ENCODE measurements around the gene GATA1. TPM values are rescaled to one million over a fixed set of nuclear protein-coding genes. Genes with fewer than 3 reads are reported as not detected.

Gene GATA1
- total RNA-seq, 2 donors from 2014 or later, result not detected

DNA sequence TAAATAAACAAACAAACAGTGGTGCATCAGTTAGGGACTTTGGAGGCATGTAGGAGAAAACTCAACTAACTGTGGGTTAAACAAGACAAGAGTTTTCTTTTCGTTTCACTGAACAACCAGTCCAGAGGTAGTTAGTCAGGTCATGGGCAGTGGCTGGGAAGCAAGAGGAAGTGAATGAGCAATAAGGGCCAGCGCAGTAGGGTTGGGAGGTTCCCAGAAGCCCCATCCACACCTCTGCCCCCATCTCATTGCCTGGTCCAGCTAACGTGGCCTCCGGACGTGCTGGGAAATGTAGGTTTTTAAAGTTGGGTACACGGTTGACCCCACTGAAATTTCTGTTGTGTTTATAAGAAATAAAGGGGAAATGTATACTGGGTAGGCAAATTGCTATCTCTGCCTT, 16.1 kb upstream of the GATA1 start:
- no peak overlapping the region for H3K27ac Mint-ChIP-seq
- H3K4me1 Mint-ChIP-seq, result no peaks in the 10 kb centered on the region
- H3K36me3 Mint-ChIP-seq (ENCODE audit: low read depth), result no peaks in the 10 kb centered on the region
- no peaks in the 10 kb centered on the region for H3K9me3 Mint-ChIP-seq
- ATAC-seq (replicated peaks), result no peak
- no peak overlapping the region for H3K4me3 Mint-ChIP-seq
- no peaks in the 10 kb centered on the region for H3K27me3 Mint-ChIP-seq

GRCh38 chrX:48772602-48773001, 13.8 kb upstream of the GATA1 start:
- H3K4me1 Mint-ChIP-seq, result no peaks in the 10 kb centered on the region
- no peak for ATAC-seq (replicated peaks)
- no peaks in the 10 kb centered on the region for H3K36me3 Mint-ChIP-seq (ENCODE audit: low read depth)
- no peak overlapping the region for H3K27ac Mint-ChIP-seq
- H3K27me3 Mint-ChIP-seq, result peaks cover 4% of the 10 kb centered on the region
- no peak overlapping the region for H3K4me3 Mint-ChIP-seq
- H3K9me3 Mint-ChIP-seq, result no peaks in the 10 kb centered on the region

GRCh38 chrX:48776818-48777439, 9.5 kb upstream of the GATA1 start:
- no peak for ATAC-seq (replicated peaks)
- Mint-ChIP-seq H3K4me1 (no peaks in the 10 kb centered on the region), H3K36me3 (ENCODE audit: low read depth) (no peaks in the 10 kb centered on the region), H3K27me3 (peaks cover 4% of the 10 kb centered on the region), H3K27ac (no peak overlapping the region), H3K9me3 (no peaks in the 10 kb centered on the region), H3K4me3 (no peak overlapping the region)

DNA sequence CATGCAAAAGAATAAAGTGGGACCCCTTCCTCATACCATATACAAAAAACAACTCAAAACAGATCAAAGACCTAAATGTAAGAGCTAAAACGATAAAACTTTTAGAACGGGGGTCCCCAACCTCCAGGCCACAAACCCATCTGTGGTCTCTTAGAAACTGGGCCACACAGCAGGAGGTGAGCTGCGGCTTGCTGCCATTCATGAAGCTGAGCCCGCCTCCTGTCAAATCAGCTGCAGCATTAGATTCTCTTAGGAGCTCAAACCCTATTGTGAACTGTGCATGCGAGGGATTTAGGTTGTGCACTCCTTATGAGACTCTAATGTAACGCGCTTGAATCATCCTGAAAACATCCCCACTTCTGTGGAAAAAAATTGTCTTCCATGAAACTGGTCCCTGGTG, 7.0 kb upstream of the GATA1 start:
- Mint-ChIP-seq H3K9me3 (no peaks in the 10 kb centered on the region), H3K4me1 (no peaks in the 10 kb centered on the region), H3K27me3 (peaks cover 4% of the 10 kb centered on the region), H3K4me3 (no peak overlapping the region), H3K27ac (no peak overlapping the region), H3K36me3 (ENCODE audit: low read depth) (no peaks in the 10 kb centered on the region)
- ATAC-seq (replicated peaks), result no peak

DNA sequence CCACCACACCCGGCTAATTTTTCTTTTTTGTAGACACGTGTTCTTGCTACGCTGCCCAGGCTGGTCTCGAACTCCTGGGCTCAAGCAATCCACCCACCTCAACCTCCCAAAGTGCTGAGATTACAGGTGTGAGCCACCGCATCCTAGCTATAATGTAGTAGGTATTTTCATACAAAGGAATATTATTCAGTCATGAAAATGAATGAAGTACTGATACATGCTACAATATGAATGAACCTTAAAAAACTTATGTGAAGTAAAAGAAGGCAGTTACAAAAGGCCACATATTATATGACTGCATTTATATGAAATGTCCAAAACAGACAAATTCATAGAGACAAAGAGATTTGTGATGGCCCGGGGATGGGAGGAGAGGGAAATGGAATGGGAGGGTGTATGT, 4.7 kb upstream of the GATA1 start:
- no peaks in the 10 kb centered on the region for H3K36me3 Mint-ChIP-seq (ENCODE audit: low read depth)

GRCh38 chrX:48782216-48782615, 4.2 kb upstream of the GATA1 start:
- Mint-ChIP-seq H3K27me3 (peaks cover 9% of the 10 kb centered on the region), H3K27ac (no peak overlapping the region), H3K4me1 (no peaks in the 10 kb centered on the region), H3K4me3 (no peak overlapping the region), H3K36me3 (ENCODE audit: low read depth) (no peaks in the 10 kb centered on the region), H3K9me3 (no peaks in the 10 kb centered on the region)
- ATAC-seq (replicated peaks), result no peak

More for the DNA sequence above, 4.7 kb upstream of the GATA1 start:
- Mint-ChIP-seq H3K4me3 (no peak overlapping the region), H3K9me3 (no peaks in the 10 kb centered on the region), H3K4me1 (no peaks in the 10 kb centered on the region), H3K27ac (no peak overlapping the region), H3K27me3 (peaks cover 4% of the 10 kb centered on the region)
- ATAC-seq (replicated peaks), result no peak

- Mint-ChIP-seq H3K27me3 (peaks cover 7% of the 10 kb centered on the region), H3K4me3 (no peak overlapping the region), H3K9me3 (no peaks in the 10 kb centered on the region), H3K27ac (no peak overlapping the region), H3K4me1 (no peaks in the 10 kb centered on the region), H3K36me3 (ENCODE audit: low read depth) (no peaks in the 10 kb centered on the region)
- no peak for ATAC-seq (replicated peaks)
These were observed 3.6 kb upstream of the GATA1 start for GRCh38 chrX:48782795-48783194.

DNA sequence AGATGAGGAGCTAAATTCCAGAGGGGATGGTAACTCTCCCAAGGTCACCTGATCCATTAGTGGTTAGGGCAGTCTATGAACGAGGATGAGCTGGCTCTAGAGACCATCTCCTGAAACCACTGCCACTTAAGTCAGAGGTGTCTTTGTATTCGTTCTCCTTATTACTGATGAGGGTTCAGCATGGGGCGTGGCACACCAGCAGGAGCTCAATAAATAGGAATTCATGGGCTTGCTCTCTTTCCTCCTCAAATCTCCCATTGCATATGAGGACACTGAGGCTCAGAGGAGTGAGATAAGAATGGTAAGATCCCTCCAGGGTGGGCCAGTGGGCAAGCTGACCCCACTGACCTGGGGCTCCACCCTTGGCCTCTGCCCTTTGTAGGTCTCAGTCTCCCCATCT, 1.7 kb upstream of the GATA1 start:
- peaks cover 7% of the 10 kb centered on the region for H3K27me3 Mint-ChIP-seq
- H3K27ac Mint-ChIP-seq, result no peak overlapping the region
- H3K4me3 Mint-ChIP-seq, result no peak overlapping the region
- no peaks in the 10 kb centered on the region for H3K9me3 Mint-ChIP-seq
- ATAC-seq (replicated peaks), result no peak
- no peaks in the 10 kb centered on the region for H3K4me1 Mint-ChIP-seq
- no peaks in the 10 kb centered on the region for H3K36me3 Mint-ChIP-seq (ENCODE audit: low read depth)

DNA sequence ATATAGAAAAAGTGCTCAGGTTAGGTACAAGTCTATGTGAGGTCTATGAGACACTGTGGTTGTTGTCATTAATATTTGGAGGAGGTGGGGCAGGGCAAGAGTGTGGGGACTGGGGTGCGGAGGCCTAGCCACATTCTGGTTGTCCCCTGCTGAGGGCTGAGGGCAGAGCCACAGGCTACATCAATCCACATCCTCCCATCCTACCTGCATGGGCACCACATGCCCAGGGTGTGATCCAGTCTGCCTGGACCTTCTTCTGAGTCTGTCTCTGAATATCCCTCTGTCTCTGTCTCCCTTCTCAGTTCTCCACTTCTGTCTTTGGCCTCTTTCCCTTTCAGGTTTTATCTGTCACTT, 1.2 kb upstream of the GATA1 start:
- ATAC-seq (replicated peaks), result no peak
- Mint-ChIP-seq H3K4me3 (no peak overlapping the region), H3K27me3 (peaks cover 7% of the 10 kb centered on the region), H3K9me3 (no peaks in the 10 kb centered on the region), H3K4me1 (no peaks in the 10 kb centered on the region), H3K36me3 (ENCODE audit: low read depth) (no peaks in the 10 kb centered on the region), H3K27ac (no peak overlapping the region)

DNA sequence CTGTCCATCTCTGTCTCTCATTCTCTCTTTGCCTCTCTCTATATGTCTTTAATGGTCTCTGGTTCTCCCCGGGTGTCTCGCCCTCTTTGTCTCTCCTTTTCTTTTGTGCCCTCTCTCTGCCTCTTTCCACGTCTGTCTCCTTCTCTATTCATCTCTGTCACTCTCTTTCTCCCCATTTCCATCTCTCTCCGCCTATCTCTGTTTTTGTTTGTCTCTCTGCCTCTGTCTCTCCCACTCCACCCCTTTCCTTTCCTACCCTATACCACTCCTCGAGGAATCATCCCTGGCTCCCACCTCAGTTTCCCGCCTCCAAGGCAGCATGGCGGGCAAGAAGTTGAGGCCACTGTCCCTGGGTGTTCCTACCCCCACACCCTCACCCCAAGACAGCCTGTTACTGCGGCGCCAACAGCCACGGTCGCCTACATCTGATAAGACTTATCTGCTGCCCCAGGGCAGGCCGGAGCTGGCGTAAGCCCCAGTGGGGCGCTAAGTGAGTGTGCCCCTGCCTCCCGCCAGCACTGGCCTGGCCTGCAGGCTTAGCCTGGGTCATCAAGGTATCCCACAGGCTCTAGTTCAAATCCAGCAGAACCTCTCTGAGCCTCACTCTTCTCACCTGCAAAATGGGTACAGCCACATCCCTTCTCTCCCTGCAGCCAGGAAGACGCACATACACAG, 713 bp upstream of the GATA1 start:
- peaks cover 7% of the 10 kb centered on the region for H3K27me3 Mint-ChIP-seq
- H3K27ac Mint-ChIP-seq, result no peak overlapping the region

DNA sequence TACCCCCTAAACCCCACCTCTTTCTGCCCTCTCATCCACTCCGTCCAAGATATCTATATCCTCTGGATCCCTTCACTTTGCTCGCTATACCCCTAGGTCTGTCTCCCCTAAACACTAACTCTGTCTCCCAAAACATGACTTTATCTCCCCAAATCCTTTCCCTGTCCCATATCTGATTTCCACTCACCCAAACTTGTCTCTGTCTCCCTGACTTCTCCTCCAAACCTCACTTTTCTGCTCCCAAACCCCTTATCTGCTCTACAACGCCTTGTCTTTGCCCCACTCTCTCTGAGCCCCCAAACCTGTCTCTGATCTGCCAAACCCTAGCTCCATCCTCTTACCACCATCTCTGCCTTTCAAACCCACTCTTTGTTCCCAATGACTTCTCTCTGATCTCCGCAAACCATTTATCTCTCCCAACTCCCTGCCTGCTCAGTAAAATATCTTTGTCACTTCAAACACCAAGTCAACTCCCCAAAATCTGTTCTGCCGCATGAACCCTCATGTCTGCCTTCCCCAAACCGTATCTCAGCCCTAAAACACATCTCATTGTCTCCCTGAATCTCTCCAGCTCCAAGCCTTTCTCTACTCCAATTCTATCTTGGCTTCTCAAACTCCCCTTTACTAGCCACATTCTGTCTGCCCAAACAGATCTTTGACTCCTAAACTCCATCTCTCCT, 575 bp downstream of the GATA1 start:
- no peaks in the 10 kb centered on the region for H3K4me1 Mint-ChIP-seq
- no peak for ATAC-seq (replicated peaks)
- peak overlapping the region; percentile 37 for H3K27ac Mint-ChIP-seq
- no peak overlapping the region for H3K4me3 Mint-ChIP-seq
- H3K36me3 Mint-ChIP-seq (ENCODE audit: low read depth), result no peaks in the 10 kb centered on the region
- peaks cover 7% of the 10 kb centered on the region for H3K27me3 Mint-ChIP-seq
- no peaks in the 10 kb centered on the region for H3K9me3 Mint-ChIP-seq

More for the DNA sequence above, 713 bp upstream of the GATA1 start:
- H3K4me1 Mint-ChIP-seq, result no peaks in the 10 kb centered on the region
- no peaks in the 10 kb centered on the region for H3K36me3 Mint-ChIP-seq (ENCODE audit: low read depth)
- no peak overlapping the region for H3K4me3 Mint-ChIP-seq
- no peaks in the 10 kb centered on the region for H3K9me3 Mint-ChIP-seq
- no peak for ATAC-seq (replicated peaks)

DNA sequence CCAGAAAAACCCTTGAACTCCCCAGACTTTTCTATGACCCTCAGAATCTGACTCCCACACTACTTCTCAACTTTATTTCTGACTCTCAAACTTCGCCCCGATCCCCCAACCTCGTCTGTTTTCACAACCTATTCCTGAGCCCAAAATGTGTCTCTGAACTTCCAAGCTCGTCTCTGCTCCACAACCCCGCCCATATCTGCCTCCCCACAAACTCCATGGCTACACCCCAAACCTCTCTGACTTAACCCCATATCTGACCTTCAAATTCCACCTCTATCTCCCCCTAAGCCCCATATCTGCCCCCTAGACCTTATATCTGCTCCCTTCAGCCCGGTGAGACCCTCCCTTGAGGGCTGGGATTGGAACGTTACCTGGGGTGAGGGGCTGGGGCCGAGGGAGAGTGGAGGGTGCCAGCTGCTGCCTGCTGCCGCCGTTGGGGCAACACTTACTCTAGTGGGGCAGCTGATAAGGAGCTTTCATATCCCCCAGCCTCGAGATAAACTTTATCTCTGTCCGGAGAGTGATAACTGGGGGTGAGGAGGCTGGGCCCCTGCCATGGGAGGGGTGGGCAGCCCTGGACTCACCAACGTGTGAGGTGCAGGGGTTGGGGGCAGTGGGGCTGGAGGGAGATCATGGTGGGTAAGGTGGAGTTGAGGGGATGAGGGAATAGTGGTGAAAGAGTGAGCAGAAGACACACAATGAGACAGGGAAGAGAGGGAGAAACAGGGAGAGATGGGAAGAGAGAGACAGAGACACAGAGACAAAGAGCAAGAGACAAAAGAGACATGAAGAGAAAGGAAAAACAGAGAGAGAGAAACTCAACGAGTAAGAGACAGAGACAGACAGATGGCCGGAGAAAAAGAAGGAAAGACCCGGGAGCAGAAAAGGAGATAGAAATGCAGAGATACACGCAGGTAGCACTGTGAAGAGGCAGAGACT, 1.4 kb downstream of the GATA1 start:
- Mint-ChIP-seq H3K27ac (peak overlapping the region; percentile 37), H3K4me3 (no peak overlapping the region), H3K27me3 (peaks cover 7% of the 10 kb centered on the region), H3K9me3 (no peaks in the 10 kb centered on the region), H3K4me1 (no peaks in the 10 kb centered on the region), H3K36me3 (ENCODE audit: low read depth) (no peaks in the 10 kb centered on the region)
- ATAC-seq (replicated peaks), result no peak

- no peaks in the 10 kb centered on the region for H3K4me1 Mint-ChIP-seq
- H3K9me3 Mint-ChIP-seq, result no peaks in the 10 kb centered on the region
- H3K36me3 Mint-ChIP-seq (ENCODE audit: low read depth), result no peaks in the 10 kb centered on the region
- H3K27me3 Mint-ChIP-seq, result peaks cover 7% of the 10 kb centered on the region
- ATAC-seq (replicated peaks), result no peak
- H3K27ac Mint-ChIP-seq, result peak overlapping the region; percentile 20
- H3K4me3 Mint-ChIP-seq, result no peak overlapping the region
These were observed 3.2 kb downstream of the GATA1 start for GRCh38 chrX:48789366-48790220.

- no peak for ATAC-seq (replicated peaks)
- Mint-ChIP-seq H3K27ac (peak overlapping the region; percentile 20), H3K36me3 (ENCODE audit: low read depth) (no peaks in the 10 kb centered on the region), H3K9me3 (no peaks in the 10 kb centered on the region), H3K4me1 (no peaks in the 10 kb centered on the region), H3K27me3 (peaks cover 7% of the 10 kb centered on the region), H3K4me3 (no peak overlapping the region)
These were observed 4.1 kb downstream of the GATA1 start for GRCh38 chrX:48790477-48790876.

All from activated T-helper 17 cell treated with anti-CD3 and anti-CD28 coated beads, Interleukin-2, amount 50 U/mL, for 72 hours (primary cell).